K562 (cell line): ENCODE data around the gene CSNK1D. TPM values are rescaled to one million over a fixed set of nuclear protein-coding genes. Genes with fewer than 3 reads are reported as not detected.
A peak's percentile ranks its signal among the peaks of the same experiment; 100 is the strongest.

Experiments
- CREB1 ChIP-seq, 2 experiments: sonication (generic) in 1 of 2; formaldehyde crosslinking in 1 of 2; IDR thresholded peaks; 2 replicates each; pipeline versions ENCODE4 v1.6.1 to v1.8.0; 2012 to 2022; ENCODE audit warnings: inconsistent platforms in 1 of 2, mild to moderate bottlenecking in 1 of 2, missing genetic modification reagents in 1 of 2, moderate library complexity in 1 of 2
- IRF2 ChIP-seq: sonication (generic); formaldehyde crosslinking; IDR thresholded peaks from 2 replicates; pipeline ENCODE4 v1.8.1; 2022; ENCODE audit warnings: mild to moderate bottlenecking, missing genetic modification reagents
- JUN ChIP-seq, 2 experiments: sonication (generic) in 1 of 2; formaldehyde crosslinking in 1 of 2; IDR thresholded peaks; 2 replicates each; pipeline versions ENCODE4 v1.6.1 to v1.8.0; 2012 to 2022; ENCODE audit warnings: borderline replicate concordance in 2 of 2, mild to moderate bottlenecking in 2 of 2, improper control_type of control experiment in 1 of 2, low read depth in 1 of 2, low read length in 1 of 2, missing genetic modification reagents in 1 of 2
- MAFK ChIP-seq: IDR thresholded peaks from 2 replicates; pipeline ENCODE4 v1.6.1; 2011; ENCODE audit warnings: low read length, improper control_type of control experiment
- NR2C1 ChIP-seq, 2 experiments: fragments of 450-650 bp; IDR thresholded peaks; 2 replicates each; pipeline ENCODE4 v1.6.1; 2017; ENCODE audit warnings: mild to moderate bottlenecking in 2 of 2, antibody characterized with exemption in 1 of 2, inconsistent platforms in 1 of 2, missing compliant biosample characterization in 1 of 2, missing genetic modification characterization in 1 of 2
- SIX5 ChIP-seq, 2 experiments: IDR thresholded peaks; 2 replicates each; pipeline ENCODE4 v1.6.1; 2011; ENCODE audit warnings: low read length in 2 of 2, borderline replicate concordance in 1 of 2, low read depth in 1 of 2, mild to moderate bottlenecking in 1 of 2, moderate library complexity in 1 of 2; ENCODE audit not compliant: insufficient read depth in 1 of 2
- THAP12 ChIP-seq: fragments of 250-450 bp; sonication (Bioruptor Pico); IDR thresholded peaks from 2 replicates; pipeline ENCODE4 v1.9.0; 2021; ENCODE audit warnings: mild to moderate bottlenecking, inconsistent platforms
- ZBTB1 ChIP-seq: sonication (generic); formaldehyde crosslinking; IDR thresholded peaks from 2 replicates; pipeline ENCODE4 v1.8.1; 2023; ENCODE audit warnings: missing genetic modification reagents, low read depth, mild to moderate bottlenecking, borderline replicate concordance
- ZNF24 ChIP-seq: fragments of 450-650 bp; IDR thresholded peaks from 2 replicates; pipeline ENCODE4 v1.6.1; 2016
- ZSCAN32 ChIP-seq: fragments of 450-650 bp; formaldehyde crosslinking; IDR thresholded peaks from 2 replicates; pipeline ENCODE4 v1.4.0; 2020; ENCODE audit warnings: mild to moderate bottlenecking, moderate library complexity
- polyA plus RNA-seq, 8 experiments: library from polyadenylated mRNA; depleted of rRNA in 4 of 8; stranded (reverse) in 5 of 8; unstranded in 3 of 8; fragments of >200 nt; fragmentation: Nextera tagmentation in 2 of 8; fragmentation: Illumina TruSeq in 1 of 8; extraction: Ambion mirVana in 2 of 8; extraction: Trizol in 1 of 8; gene quantifications; 2 replicates each; pipeline versions ENCODE4 v1.2.1 to v1.2.3, GENCODE V29; 2011 to 2014; ENCODE audit warnings: inconsistent platforms in 1 of 8, missing spikeins in 1 of 8
- total RNA-seq, 7 experiments: library from RNA; depleted of rRNA in 6 of 7; stranded (reverse); fragments of >200 nt in 6 of 7; fragmentation: Illumina TruSeq in 2 of 7; extraction: Trizol in 2 of 7; gene quantifications; 2 replicates each; pipeline versions ENCODE4 v1.2.1 to v1.2.3, GENCODE V29; 2011 to 2021; ENCODE audit warnings: low replicate concordance in 1 of 7
- TF ChIP-seq, protein P1 (sequence below): fragments of 250-450 bp; sonication (Bioruptor Pico); IDR thresholded peaks from 2 replicates; pipeline ENCODE4 v1.4.0; 2020; ENCODE audit warnings: mild to moderate bottlenecking

Gene CSNK1D
- total and polyA plus RNA-seq, 9 of the 15 experiments (the other 6 are each of a cell fraction or from before 2014, with no cell fraction given): 6.5 to 133 (median 41.3) TPM

- no peak for TF ChIP-seq NR2C1 (IDR thresholded peaks at IDR 0.05)
- TF ChIP-seq NR2C1 (tag; IDR thresholded peaks at IDR 0.05): no peak
- no peak; the same call in 1 of the 2 replicates for TF ChIP-seq THAP12 (CRISPR knock-in tag)
- TF ChIP-seq, protein P1, sequence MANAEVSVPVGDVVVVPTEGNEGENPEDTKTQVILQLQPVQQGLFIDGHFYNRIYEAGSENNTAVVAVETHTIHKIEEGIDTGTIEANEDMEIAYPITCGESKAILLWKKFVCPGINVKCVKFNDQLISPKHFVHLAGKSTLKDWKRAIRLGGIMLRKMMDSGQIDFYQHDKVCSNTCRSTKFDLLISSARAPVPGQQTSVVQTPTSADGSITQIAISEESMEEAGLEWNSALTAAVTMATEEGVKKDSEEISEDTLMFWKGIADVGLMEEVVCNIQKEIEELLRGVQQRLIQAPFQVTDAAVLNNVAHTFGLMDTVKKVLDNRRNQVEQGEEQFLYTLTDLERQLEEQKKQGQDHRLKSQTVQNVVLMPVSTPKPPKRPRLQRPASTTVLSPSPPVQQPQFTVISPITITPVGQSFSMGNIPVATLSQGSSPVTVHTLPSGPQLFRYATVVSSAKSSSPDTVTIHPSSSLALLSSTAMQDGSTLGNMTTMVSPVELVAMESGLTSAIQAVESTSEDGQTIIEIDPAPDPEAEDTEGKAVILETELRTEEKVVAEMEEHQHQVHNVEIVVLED (CRISPR knock-in tag): no peak
- no peak; the same call in 1 of the 2 replicates for TF ChIP-seq ZBTB1 (CRISPR knock-in tag)
- TF ChIP-seq ZNF24: no peak; the same call in 1 of the 2 replicates
- no peak; the same call in 1 of the 2 replicates for TF ChIP-seq JUN (IDR thresholded peaks at IDR 0.05; ENCODE audit: borderline replicate concordance, low read depth, low read length)
- no peak for TF ChIP-seq JUN (CRISPR knock-in tag; IDR thresholded peaks at IDR 0.05; ENCODE audit: borderline replicate concordance)
- 0 out of 2 replicates have a peak, but pooled peaks have one; percentile 16 for TF ChIP-seq CREB1 (IDR thresholded peaks at IDR 0.05)
- peak; percentile 22; the same call in 1 of the 2 replicates for TF ChIP-seq CREB1 (CRISPR knock-in tag; IDR thresholded peaks at IDR 0.05)
- no peak for TF ChIP-seq SIX5 (IDR thresholded peaks at IDR 0.05; ENCODE audit: borderline replicate concordance in 1 of 2, insufficient read depth in 1 of 2, low read depth in 1 of 2, low read length in 2 of 2)
- no peak for TF ChIP-seq ZSCAN32
- TF ChIP-seq MAFK: no peak
- TF ChIP-seq IRF2 (CRISPR knock-in tag): no peak
- TF ChIP-seq, all 486 proteins: peak for 103
These were observed 24.4 kb upstream of the CSNK1D start (continued) for GRCh38 chr17:82297714-82298537.
